Measurements from ENCODE around the gene C11orf21. TPM values are rescaled to one million over a fixed set of nuclear protein-coding genes. Genes with fewer than 3 reads are reported as not detected.

Gene C11orf21
- total and polyA plus RNA-seq, 10 of the 15 experiments (the other 5 are each of a cell fraction or from before 2014, with no cell fraction given): 0.04 to 0.26 (median 0.11) TPM; not detected in 7

DNA sequence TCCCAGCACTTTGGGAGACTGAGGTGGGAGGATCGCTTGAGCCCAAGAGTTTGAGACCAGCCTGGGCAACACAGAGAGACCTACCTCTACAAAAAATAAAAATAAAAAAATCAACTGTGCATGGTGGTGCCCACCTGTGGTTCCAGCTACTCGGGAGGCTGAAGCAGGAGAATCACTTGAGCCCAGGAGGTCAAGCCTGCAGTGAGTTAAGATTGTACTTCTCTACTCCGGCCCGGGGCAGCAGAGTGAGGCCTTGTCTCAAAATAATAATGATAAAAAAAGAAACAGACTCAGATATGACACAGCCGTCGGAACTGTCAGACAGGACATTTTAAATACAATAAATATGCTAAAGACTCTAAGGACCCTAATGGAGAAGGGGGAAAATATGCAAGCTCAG, 49.7 kb downstream of the C11orf21 start:
- WGBS (ENCODE audit: insufficient coverage, insufficient replicate concordance, low lambda C conversion rate, missing lambda C conversion rate): 45% methylated on average over 6 of the region's 6 CpGs
- ChIA-PET CTCF (no interaction called here), POLR2A (no interaction called here), SMC1A (ENCODE audit: uncharacterized antibody, unreplicated experiment) (no interaction called here), RAD21 (ENCODE audit: unreplicated experiment) (no interaction called here)
- H3K4me1 ChIP-seq (ENCODE audit: control insufficient read depth, insufficient read depth, low read length): no peaks in the 10 kb centered on the region
- H4K20me1 ChIP-seq (ENCODE audit: control insufficient read depth, insufficient read depth): no peaks in the 10 kb centered on the region
- no peaks in the 10 kb centered on the region for H3K79me2 ChIP-seq (ENCODE audit: control insufficient read depth, insufficient read depth, low read length)
- H2AFZ ChIP-seq (ENCODE audit: control insufficient read depth, low read depth, low read length): no peak overlapping the region
- H3K9ac ChIP-seq (ENCODE audit: control insufficient read depth, insufficient read depth, low read length): no peak overlapping the region
- ATAC-seq: no peak
- H3K4me3 ChIP-seq: no peak overlapping the region
- H3K27me3 ChIP-seq (replicated peaks in 1 of 2; ENCODE audit: control insufficient read depth in 2 of 2, insufficient read depth in 2 of 2, low read length in 1 of 2): no peaks in the 10 kb centered on the region; a peak in 1 of 4 replicates
- no peak overlapping the region for H3K27ac ChIP-seq (ENCODE audit: control insufficient read depth, insufficient read depth)
- no TSS peak for BruUV-seq (replicated peaks)
- DNase-seq (ENCODE audit: low read depth, low spot score): no peak
- H3K4me2 ChIP-seq (ENCODE audit: control insufficient read depth, insufficient read depth): no peak overlapping the region
- in situ Hi-C loops (cut with MboI): no loop called here
- TF ChIP-seq PKNOX1 (IDR thresholded peaks at IDR 0.05) (no peak), JUNB (IDR thresholded peaks at IDR 0.05) (no peak), ZBED1 (IDR thresholded peaks at IDR 0.05; ENCODE audit: borderline replicate concordance) (no peak), WRNIP1 (IDR thresholded peaks at IDR 0.05; ENCODE audit: borderline replicate concordance, low read depth, low read length) (no peak), BACH1 (IDR thresholded peaks at IDR 0.05; ENCODE audit: borderline replicate concordance) (no peak), ESRRA (IDR thresholded peaks at IDR 0.05; ENCODE audit: low read length) (no peak), ELK1 (IDR thresholded peaks at IDR 0.05; ENCODE audit: low read depth, low read length) (no peak)
- intact Hi-C loops (cut with micrococcal nuclease; ENCODE audit: unreplicated experiment): no loop called here
- no peaks in the 10 kb centered on the region for H3K9me3 ChIP-seq (replicated peaks; ENCODE audit: control insufficient read depth, insufficient read depth, low read length)
- no peak for FAIRE-seq
- no peaks in the 10 kb centered on the region for H3K36me3 ChIP-seq (ENCODE audit: control insufficient read depth in 2 of 2, insufficient read depth in 2 of 2, low read length in 1 of 2)
